GM12891 (cell line): ENCODE data around the gene GRIK2.

Source experiments
- POLR2A ChIP-seq: IDR thresholded peaks from 2 replicates; pipeline ENCODE4 v1.6.1; 2011; ENCODE audit warnings: low read depth, low read length, control low read depth
- POLR2AphosphoS5 ChIP-seq: IDR thresholded peaks from 2 replicates; pipeline ENCODE4 v1.6.1; 2011; ENCODE audit warnings: low read depth, low read length, control low read depth
- TAF1 ChIP-seq: IDR thresholded peaks from 2 replicates; pipeline ENCODE4 v1.6.1; 2011; ENCODE audit warnings: low read depth, low read length, control low read depth

GRCh38 chr6:101777646-101778045, 384.1 kb downstream of the GRIK2 start:
- no peak for TF ChIP-seq POLR2A
- no peak for TF ChIP-seq POLR2AphosphoS5
- TF ChIP-seq TAF1: no peak
